Tibial nerve (tissue), 3 donors: ENCODE data around the gene SCGB1C2.

Experiments
- POLR2A ChIP-seq, 2 donors: fragments of 450-650 bp; IDR thresholded peaks; one replicate each; pipeline ENCODE4 v1.6.1; 2017; ENCODE audit warnings: antibody characterized with exemption in 2 of 2, mild to moderate bottlenecking in 2 of 2, moderate library complexity in 2 of 2
- TF ChIP-seq, protein P1 (sequence below), 5 experiments: fragments of 200-600 bp in 3 of 5; fragments of 450-650 bp in 2 of 5; sonication (generic) in 3 of 5; IDR thresholded peaks; one replicate each; pipeline ENCODE4 v1.5.1; 2016 to 2019; ENCODE audit warnings: antibody characterized with exemption in 5 of 5, mild to moderate bottlenecking in 3 of 5, moderate library complexity in 2 of 5

DNA sequence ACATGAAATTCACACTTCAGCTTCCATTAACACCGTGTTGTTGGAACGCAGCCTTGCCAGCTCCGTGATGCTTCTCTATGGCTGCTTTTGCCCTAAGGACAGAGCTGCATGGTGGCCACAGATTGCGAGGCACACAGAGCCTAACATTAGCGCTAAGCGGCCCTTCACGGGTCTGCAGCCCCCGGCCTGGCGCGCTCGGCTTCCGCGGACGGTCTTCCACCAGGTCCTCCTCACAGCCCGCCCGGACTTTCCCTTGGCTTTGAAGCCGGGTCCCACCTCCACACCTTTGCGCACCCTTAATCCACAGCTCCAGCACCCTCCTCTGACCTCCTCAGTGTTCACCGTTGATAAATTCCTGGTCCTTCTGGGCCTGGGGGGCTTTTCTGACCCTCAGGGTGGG, 19.6 kb downstream of the SCGB1C2 start:
- TF ChIP-seq, protein P1, sequence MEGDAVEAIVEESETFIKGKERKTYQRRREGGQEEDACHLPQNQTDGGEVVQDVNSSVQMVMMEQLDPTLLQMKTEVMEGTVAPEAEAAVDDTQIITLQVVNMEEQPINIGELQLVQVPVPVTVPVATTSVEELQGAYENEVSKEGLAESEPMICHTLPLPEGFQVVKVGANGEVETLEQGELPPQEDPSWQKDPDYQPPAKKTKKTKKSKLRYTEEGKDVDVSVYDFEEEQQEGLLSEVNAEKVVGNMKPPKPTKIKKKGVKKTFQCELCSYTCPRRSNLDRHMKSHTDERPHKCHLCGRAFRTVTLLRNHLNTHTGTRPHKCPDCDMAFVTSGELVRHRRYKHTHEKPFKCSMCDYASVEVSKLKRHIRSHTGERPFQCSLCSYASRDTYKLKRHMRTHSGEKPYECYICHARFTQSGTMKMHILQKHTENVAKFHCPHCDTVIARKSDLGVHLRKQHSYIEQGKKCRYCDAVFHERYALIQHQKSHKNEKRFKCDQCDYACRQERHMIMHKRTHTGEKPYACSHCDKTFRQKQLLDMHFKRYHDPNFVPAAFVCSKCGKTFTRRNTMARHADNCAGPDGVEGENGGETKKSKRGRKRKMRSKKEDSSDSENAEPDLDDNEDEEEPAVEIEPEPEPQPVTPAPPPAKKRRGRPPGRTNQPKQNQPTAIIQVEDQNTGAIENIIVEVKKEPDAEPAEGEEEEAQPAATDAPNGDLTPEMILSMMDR (IDR thresholded peaks at IDR 0.05), result no peak
- no peak for TF ChIP-seq POLR2A (IDR thresholded peaks at IDR 0.05)
